Measurements from ENCODE around the gene ZFAND4.
"Not testable (repeated sequence)": the region's sequence is repeated elsewhere in the genome, so short reads cannot be mapped to it uniquely, and the experiment has no call there.

The ZFAND4 gene

GRCh38 chr10:45672181-45673073, at the start of gene ZFAND4:
TSS of gene ZFAND4 (minus strand) at chr10:45672772. CDS start at chr10:45663725, 9,047 bp downstream.
- peak; percentile 97 for DNase-seq

- DNase-seq: not testable (repeated sequence)
Observed at GRCh38 chr10:45721503-45721902, 48.9 kb upstream of the ZFAND4 start.

GRCh38 chr10:45717642-45718041, 45.1 kb upstream of the ZFAND4 start:
- not testable (repeated sequence) for DNase-seq

- DNase-seq: not testable (repeated sequence)
Observed at GRCh38 chr10:45717053-45717452, 44.5 kb upstream of the ZFAND4 start.

GRCh38 chr10:45711223-45711622, 38.7 kb upstream of the ZFAND4 start:
- not testable (repeated sequence) for DNase-seq

GRCh38 chr10:45710200-45710796, 37.7 kb upstream of the ZFAND4 start:
- DNase-seq: not testable (repeated sequence)

GRCh38 chr10:45678467-45678866, 5.9 kb upstream of the ZFAND4 start:
- DNase-seq: not testable (repeated sequence)

- no peak for DNase-seq
Observed at GRCh38 chr10:45675388-45675787, 2.8 kb upstream of the ZFAND4 start.

- no peak for DNase-seq
Observed at GRCh38 chr10:45673074-45673648, 589 bp upstream of the ZFAND4 start.

GRCh38 chr10:45671300-45671699, 1.3 kb downstream of the ZFAND4 start:
- DNase-seq: not testable (repeated sequence)

GRCh38 chr10:45669897-45670296, 2.7 kb downstream of the ZFAND4 start:
- not testable (repeated sequence) for DNase-seq

GRCh38 chr10:45660876-45661411, 11.6 kb downstream of the ZFAND4 start:
- DNase-seq: no peak

GRCh38 chr10:45657033-45657926, 15.3 kb downstream of the ZFAND4 start:
- no peak for DNase-seq

- DNase-seq: no peak
Observed at GRCh38 chr10:45655219-45655618, 17.4 kb downstream of the ZFAND4 start.

- DNase-seq: not testable (repeated sequence)
Observed at GRCh38 chr10:45654753-45655141, 17.8 kb downstream of the ZFAND4 start.

GRCh38 chr10:45653454-45653853, 19.1 kb downstream of the ZFAND4 start:
- DNase-seq: no peak

GRCh38 chr10:45652511-45652910, 20.1 kb downstream of the ZFAND4 start:
- DNase-seq: no peak

- DNase-seq: no peak
Observed at GRCh38 chr10:45649296-45649695, 23.3 kb downstream of the ZFAND4 start.

- DNase-seq: no peak
Observed at GRCh38 chr10:45647118-45647517, 25.5 kb downstream of the ZFAND4 start.

- no peak for DNase-seq
Observed at GRCh38 chr10:45646384-45647050, 26.1 kb downstream of the ZFAND4 start.

- DNase-seq: no peak
Observed at GRCh38 chr10:45644527-45644926, 28.0 kb downstream of the ZFAND4 start.

GRCh38 chr10:45640941-45641340, 31.6 kb downstream of the ZFAND4 start:
- no peak for DNase-seq
